ENCODE measurements around the gene ROBO2. TPM values are rescaled to one million over a fixed set of nuclear protein-coding genes. Genes with fewer than 3 reads are reported as not detected.

ROBO2 gene
- polyA plus RNA-seq, 1 experiment: 16.3 TPM

DNA sequence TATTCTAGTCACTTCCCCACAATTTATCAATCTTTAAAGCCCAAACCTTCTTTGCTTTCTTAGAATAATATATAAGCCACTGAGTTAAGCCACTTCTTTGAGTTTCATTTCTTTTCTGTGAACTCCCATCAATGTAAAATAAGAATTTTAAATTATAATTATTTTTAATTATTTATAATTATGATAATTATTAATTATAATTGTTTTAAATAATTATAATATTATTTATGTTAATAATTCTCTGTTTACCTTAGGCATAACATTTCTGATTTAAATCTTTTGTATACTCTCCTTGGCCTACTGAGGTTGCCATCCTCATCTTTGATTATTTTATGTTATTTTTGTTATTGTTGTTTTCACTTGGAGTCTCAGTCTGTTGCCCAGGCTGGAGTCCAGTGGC lies 644.2 kb downstream of the ROBO2 start:
- ChIA-PET CTCF (no interaction called here), POLR2A (no interaction called here)
- TF ChIP-seq, protein P1, sequence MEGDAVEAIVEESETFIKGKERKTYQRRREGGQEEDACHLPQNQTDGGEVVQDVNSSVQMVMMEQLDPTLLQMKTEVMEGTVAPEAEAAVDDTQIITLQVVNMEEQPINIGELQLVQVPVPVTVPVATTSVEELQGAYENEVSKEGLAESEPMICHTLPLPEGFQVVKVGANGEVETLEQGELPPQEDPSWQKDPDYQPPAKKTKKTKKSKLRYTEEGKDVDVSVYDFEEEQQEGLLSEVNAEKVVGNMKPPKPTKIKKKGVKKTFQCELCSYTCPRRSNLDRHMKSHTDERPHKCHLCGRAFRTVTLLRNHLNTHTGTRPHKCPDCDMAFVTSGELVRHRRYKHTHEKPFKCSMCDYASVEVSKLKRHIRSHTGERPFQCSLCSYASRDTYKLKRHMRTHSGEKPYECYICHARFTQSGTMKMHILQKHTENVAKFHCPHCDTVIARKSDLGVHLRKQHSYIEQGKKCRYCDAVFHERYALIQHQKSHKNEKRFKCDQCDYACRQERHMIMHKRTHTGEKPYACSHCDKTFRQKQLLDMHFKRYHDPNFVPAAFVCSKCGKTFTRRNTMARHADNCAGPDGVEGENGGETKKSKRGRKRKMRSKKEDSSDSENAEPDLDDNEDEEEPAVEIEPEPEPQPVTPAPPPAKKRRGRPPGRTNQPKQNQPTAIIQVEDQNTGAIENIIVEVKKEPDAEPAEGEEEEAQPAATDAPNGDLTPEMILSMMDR (IDR thresholded peaks at IDR 0.05; ENCODE audit: low read depth, low read length): no peak
- Histone ChIP-seq H3K27me3 (ENCODE audit: control insufficient read depth, insufficient read depth, low read length) (no peaks in the 10 kb centered on the region), H3K4me3 (ENCODE audit: low read depth, low read length) (no peak overlapping the region), H3K27ac (ENCODE audit: low read depth, low read length) (no peak overlapping the region), H3K9me3 (ENCODE audit: control insufficient read depth, insufficient read depth, low read length) (no peaks in the 10 kb centered on the region; the same call in 1 of the 2 replicates)
- DNase-seq (ENCODE audit: low read depth, low spot score): no peak

DNA sequence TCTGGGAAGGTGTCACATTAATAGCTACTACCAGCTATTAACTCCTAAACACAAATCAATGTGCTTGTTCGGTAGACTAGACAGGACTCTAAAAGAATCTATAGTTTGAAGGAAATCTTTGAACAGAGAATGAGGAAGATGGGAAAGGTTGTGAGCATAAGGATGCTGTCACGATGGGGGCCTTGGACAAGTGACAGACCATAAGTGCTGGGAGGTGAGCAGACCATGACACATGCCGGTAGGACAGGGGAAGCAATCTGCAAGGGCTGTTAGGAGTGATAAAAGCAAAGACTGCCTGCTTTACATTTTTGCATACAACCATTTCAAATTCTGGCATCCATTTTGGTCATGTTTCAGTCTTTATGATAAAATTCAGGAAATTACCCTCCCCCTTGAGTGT lies 645.8 kb downstream of the ROBO2 start:
- Histone ChIP-seq H3K27me3 (ENCODE audit: control insufficient read depth, insufficient read depth, low read length) (no peaks in the 10 kb centered on the region), H3K4me3 (ENCODE audit: low read depth, low read length) (no peak overlapping the region), H3K9me3 (ENCODE audit: control insufficient read depth, insufficient read depth, low read length) (no peaks in the 10 kb centered on the region; the same call in 1 of the 2 replicates), H3K27ac (ENCODE audit: low read depth, low read length) (no peak overlapping the region)
- POLR2A ChIA-PET: no interaction called here
- DNase-seq (ENCODE audit: low read depth, low spot score): no peak
- TF ChIP-seq, protein P1 (IDR thresholded peaks at IDR 0.05; ENCODE audit: low read depth, low read length): no peak
- CTCF ChIA-PET: no interaction called here

DNA sequence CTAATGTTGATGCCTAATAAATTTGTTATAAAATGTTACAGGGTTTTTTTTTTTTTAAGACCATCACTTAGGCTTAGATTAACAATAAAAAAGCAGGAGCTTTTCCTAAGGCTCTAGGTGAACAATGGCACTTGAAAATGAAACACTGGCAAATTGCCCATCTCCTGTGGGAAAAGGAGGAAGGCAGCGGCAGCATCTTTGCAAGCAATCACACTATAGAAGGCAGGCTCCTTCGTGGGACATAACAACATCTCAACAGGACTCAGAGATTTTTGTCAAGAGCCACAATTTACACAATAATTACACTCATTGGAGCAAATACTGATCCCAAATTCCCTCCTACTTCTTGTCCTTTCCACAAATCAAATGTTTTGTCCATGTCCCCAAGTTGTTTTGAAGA lies 646.7 kb downstream of the ROBO2 start:
- no peak overlapping the region for H3K27ac ChIP-seq (ENCODE audit: low read depth, low read length)
- H3K9me3 ChIP-seq (ENCODE audit: control insufficient read depth, insufficient read depth, low read length): no peaks in the 10 kb centered on the region; the same call in 1 of the 2 replicates
- POLR2A ChIA-PET: no interaction called here
- no peaks in the 10 kb centered on the region for H3K27me3 ChIP-seq (ENCODE audit: control insufficient read depth, insufficient read depth, low read length)
- no peak for DNase-seq (ENCODE audit: low read depth, low spot score)
- H3K4me3 ChIP-seq (ENCODE audit: low read depth, low read length): no peak overlapping the region
- CTCF ChIA-PET: no interaction called here
- TF ChIP-seq, protein P1 (IDR thresholded peaks at IDR 0.05; ENCODE audit: low read depth, low read length): no peak

DNA sequence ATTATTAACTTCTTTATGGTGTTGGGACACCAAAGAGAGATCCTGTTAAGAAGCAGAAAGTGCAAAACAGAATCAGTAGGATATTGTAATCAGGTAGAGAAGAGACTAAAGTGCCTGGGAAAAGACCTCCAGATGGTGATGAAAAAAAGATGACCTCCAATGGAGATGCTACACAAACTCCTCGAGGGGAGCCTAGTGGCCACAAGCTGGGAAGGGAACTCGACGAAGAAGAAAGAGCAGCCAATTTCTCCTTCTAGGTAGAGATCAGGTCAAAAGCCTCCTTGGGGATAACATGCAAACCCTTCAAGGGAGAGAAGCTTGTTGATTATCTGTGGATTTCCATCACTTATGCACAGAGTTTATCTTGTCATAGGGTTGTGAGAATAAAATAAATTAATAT lies 647.6 kb downstream of the ROBO2 start:
- H3K27me3 ChIP-seq (ENCODE audit: control insufficient read depth, insufficient read depth, low read length): no peaks in the 10 kb centered on the region
- TF ChIP-seq, protein P1 (IDR thresholded peaks at IDR 0.05; ENCODE audit: low read depth, low read length): no peak
- CTCF ChIA-PET: no interaction called here

GRCh38 chr3:77690284-77690845 lies 650.5 kb downstream of the ROBO2 start:
- ChIA-PET POLR2A (no interaction called here), CTCF (no interaction called here)
- no peak overlapping the region for H3K27ac ChIP-seq (ENCODE audit: low read depth, low read length)
- no peaks in the 10 kb centered on the region for H3K9me3 ChIP-seq (ENCODE audit: control insufficient read depth, insufficient read depth, low read length)
- H3K27me3 ChIP-seq (ENCODE audit: control insufficient read depth, insufficient read depth, low read length): no peaks in the 10 kb centered on the region
- H3K4me3 ChIP-seq (ENCODE audit: low read depth, low read length): no peak overlapping the region
- no peak for DNase-seq (ENCODE audit: low read depth, low spot score)
- TF ChIP-seq, protein P1 (IDR thresholded peaks at IDR 0.05; ENCODE audit: low read depth, low read length): no peak

More for the DNA sequence above, 647.6 kb downstream of the ROBO2 start:
- POLR2A ChIA-PET: no interaction called here
- Histone ChIP-seq H3K9me3 (ENCODE audit: control insufficient read depth, insufficient read depth, low read length) (no peaks in the 10 kb centered on the region), H3K27ac (ENCODE audit: low read depth, low read length) (no peak overlapping the region), H3K4me3 (ENCODE audit: low read depth, low read length) (no peak overlapping the region)
- DNase-seq (ENCODE audit: low read depth, low spot score): no peak

Data from AG04450 (cell line).